ENCODE data around the gene CAPN8.

Gene CAPN8

DNA sequence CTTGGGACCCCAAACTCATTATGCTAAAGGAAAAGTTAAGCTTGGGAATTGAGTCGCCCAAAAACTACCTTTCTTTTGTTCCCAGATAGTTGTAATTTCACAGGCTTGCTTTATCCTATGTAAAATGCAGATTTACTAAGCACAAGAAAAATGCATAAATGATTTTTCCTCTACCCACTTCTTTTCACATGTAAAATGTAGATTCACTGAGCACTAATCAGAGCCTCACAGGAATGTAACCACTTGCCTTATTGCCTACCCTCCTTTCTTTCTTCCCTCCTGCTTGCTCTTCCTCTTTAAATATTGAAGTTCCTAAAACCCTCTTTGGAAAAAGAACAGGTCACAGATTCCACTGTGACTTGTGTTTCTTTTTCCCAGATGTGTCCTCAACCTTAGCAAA is 18.3 kb downstream of the CAPN8 start:
- no peak for DNase-seq (ENCODE audit: low read depth)
- TF ChIP-seq, protein P1, sequence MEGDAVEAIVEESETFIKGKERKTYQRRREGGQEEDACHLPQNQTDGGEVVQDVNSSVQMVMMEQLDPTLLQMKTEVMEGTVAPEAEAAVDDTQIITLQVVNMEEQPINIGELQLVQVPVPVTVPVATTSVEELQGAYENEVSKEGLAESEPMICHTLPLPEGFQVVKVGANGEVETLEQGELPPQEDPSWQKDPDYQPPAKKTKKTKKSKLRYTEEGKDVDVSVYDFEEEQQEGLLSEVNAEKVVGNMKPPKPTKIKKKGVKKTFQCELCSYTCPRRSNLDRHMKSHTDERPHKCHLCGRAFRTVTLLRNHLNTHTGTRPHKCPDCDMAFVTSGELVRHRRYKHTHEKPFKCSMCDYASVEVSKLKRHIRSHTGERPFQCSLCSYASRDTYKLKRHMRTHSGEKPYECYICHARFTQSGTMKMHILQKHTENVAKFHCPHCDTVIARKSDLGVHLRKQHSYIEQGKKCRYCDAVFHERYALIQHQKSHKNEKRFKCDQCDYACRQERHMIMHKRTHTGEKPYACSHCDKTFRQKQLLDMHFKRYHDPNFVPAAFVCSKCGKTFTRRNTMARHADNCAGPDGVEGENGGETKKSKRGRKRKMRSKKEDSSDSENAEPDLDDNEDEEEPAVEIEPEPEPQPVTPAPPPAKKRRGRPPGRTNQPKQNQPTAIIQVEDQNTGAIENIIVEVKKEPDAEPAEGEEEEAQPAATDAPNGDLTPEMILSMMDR (IDR thresholded peaks at IDR 0.05; ENCODE audit: low read depth, low read length, missing control alignments): no peak
- no peak overlapping the region for H3K4me3 ChIP-seq (ENCODE audit: low read depth, low read length)

DNA sequence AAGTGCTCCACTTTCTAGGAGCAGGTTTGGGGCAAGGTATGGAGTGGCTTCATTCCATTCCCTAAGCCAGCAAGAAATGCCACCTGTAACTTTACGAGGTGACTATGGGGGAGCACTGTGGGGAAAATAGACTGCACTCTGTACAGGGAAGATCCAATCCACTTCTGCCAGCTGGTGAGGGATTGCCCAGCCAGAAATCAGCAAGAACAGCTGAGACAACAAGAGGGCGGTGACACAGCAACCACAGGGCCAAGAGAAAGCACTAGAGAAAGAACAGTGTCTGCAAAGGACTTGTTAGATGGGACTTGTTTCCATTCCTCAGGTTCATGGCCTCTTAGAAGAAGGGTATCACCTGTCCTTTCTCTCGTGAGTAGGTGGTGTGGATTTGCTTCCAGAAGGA is 19.6 kb downstream of the CAPN8 start:
- H3K4me3 ChIP-seq (ENCODE audit: low read depth, low read length): no peak overlapping the region
- no peak for DNase-seq (ENCODE audit: low read depth)
- TF ChIP-seq, protein P1 (IDR thresholded peaks at IDR 0.05; ENCODE audit: low read depth, low read length, missing control alignments): no peak

DNA sequence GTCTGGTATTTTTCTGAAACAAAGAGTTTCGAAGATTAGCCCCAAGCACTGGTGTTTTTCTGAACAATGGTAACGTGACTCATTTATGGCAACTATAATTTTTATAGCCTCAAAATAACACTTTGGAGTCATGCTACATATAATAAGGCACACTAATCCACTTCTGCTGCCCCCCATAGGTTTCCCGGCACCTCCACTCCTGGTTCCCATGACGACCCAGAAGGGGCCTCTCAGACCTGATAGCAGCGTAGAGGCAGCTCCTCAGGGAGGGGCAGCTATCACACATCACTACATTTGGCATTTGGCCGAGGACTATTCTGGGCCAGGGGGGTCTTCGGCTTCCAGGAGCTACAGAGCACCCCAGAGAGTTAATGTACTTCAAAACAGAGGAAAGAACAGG is 23.3 kb downstream of the CAPN8 start:
- DNase-seq (ENCODE audit: low read depth): no peak
- TF ChIP-seq, protein P1 (IDR thresholded peaks at IDR 0.05; ENCODE audit: low read depth, low read length, missing control alignments): no peak
- no peak overlapping the region for H3K4me3 ChIP-seq (ENCODE audit: low read depth, low read length)

DNA sequence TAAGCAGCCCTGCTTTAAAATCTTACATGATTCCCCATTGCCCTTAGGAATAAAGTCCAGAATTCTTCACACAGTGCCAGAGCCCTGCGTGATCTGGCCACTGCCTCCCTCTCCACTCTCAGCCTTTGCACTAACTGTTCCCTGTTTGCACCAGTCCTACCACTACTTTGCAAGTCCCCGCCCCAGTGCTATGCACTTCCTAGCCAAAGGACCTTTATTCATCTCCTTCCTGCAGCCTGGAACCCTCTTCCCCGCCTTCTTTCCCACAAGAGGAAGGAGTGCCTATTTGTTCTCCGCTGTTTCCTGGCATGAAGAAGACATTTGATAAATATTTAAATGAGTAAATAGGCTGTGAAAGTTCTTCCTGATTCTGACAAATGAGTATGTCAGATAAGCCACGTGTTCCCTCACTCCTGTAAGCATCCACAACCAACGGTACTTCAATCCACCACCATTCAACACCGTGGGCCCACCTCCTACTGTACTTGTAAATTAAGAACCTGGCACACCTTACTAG is 23.9 kb downstream of the CAPN8 start:
- H3K4me3 ChIP-seq (ENCODE audit: low read depth, low read length): no peak overlapping the region
- TF ChIP-seq, protein P1 (IDR thresholded peaks at IDR 0.05; ENCODE audit: low read depth, low read length, missing control alignments): no peak
- no peak for DNase-seq (ENCODE audit: low read depth)

DNA sequence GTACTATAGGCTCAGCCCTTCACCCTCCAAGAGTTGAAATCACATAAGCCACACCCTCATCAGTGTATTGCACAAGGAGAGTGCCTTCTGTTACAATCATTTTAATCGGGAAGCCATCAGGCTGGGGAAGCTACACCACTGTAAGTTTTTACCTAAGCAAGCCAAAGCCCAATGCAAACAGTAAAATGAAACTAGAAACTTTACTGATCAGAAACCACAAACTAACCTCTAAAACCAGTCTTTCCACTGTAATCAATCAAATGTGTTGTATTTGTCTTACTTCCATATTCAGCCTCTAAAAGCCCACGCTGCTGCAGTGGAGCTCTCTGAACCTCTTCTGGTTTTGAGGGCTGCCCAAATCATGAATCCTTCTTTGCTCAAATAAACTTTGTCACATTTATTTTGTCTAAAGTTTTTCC is 26.2 kb downstream of the CAPN8 start:
- H3K4me3 ChIP-seq (ENCODE audit: low read depth, low read length): no peak overlapping the region
- TF ChIP-seq, protein P1 (IDR thresholded peaks at IDR 0.05; ENCODE audit: low read depth, low read length, missing control alignments): no peak
- DNase-seq (ENCODE audit: low read depth): no peak

DNA sequence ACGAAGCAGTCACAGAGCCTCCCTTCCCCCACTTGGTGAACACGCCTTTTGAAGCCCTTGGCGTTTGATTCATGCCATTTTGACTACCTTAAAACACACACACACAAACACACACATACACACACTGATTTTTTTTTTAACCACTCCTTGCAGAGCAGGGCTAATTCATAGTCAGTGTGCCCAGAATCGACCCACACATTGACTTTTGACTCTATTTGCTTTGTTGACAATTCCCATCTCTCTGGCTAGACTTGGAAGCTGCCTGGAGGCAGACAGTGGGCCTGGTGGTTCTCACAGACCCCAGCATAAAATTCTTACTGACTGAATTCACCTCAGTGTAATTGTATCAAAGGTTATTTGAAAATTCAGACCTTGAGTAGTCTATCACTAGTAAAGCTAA is 30.3 kb downstream of the CAPN8 start:
- no peak overlapping the region for H3K4me3 ChIP-seq (ENCODE audit: low read depth, low read length)
- TF ChIP-seq, protein P1 (IDR thresholded peaks at IDR 0.05; ENCODE audit: low read depth, low read length, missing control alignments): no peak
- DNase-seq (ENCODE audit: low read depth): no peak

DNA sequence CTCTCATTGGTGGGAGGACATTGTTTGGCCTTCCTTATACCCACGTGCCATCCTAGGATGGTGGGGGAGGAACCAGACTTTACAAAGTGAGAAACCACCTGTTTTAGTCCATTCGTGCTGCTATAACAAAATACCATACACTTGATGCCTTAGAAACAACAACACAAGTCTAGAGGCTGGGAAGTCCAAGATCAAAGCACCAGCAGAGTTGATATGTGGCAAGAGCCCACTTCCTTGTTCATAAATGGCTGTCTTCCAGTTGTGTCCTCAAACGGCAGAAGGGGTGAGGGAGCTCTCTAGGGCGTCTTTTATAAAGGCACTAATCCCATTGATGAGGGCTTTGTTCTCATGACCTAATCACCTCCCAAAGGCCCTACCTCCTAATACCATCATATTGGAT is 31.1 kb downstream of the CAPN8 start:
- TF ChIP-seq, protein P1 (IDR thresholded peaks at IDR 0.05; ENCODE audit: low read depth, low read length, missing control alignments): no peak
- no peak overlapping the region for H3K4me3 ChIP-seq (ENCODE audit: low read depth, low read length)
- DNase-seq (ENCODE audit: low read depth): no peak
